ENCODE data around the gene GRB10. TPM values are rescaled to one million over a fixed set of nuclear protein-coding genes. Genes with fewer than 3 reads are reported as not detected.

The GRB10 gene
- total and polyA plus RNA-seq, 2 of the 8 experiments (the other 6 are each of a cell fraction or from before 2014, with no cell fraction given), result 35.7 to 97.0 TPM

DNA sequence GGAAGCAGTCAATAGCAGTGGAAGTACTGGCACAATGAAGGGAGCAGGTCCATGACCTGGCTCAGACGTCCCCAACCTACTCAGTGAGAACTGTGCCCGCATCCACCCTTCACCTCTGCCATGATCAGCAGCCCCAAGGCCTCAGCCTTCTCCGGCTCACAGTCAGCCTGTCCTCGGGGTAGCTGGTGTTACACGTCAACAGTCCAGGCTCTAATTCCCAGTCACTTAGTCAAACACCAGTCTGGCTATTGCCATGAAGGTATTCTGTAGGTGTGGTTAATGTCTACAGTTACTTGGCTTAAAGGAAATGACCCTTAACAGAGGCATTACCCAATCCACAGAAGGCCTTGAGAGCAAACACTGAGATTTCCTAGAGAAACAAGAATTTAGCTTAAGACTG, 49.1 kb downstream of the GRB10 start (continued):
- no peak for TF ChIP-seq ATF3 (IDR thresholded peaks at IDR 0.05; ENCODE audit: insufficient read depth, low read depth, low read length)
- no peak for TF ChIP-seq KDM4A (IDR thresholded peaks at IDR 0.05; ENCODE audit: low read depth, low read length, severe bottlenecking)
- no peak for TF ChIP-seq TBP (IDR thresholded peaks at IDR 0.05; ENCODE audit: low read depth, low read length)
- TF ChIP-seq RAD21 (IDR thresholded peaks at IDR 0.05 in 1 of 2, conservative IDR thresholded peaks at IDR 0.05 in 1 of 2; ENCODE audit: low read depth in 2 of 2, low read length in 2 of 2), result no peak
- TF ChIP-seq HDAC2 (IDR thresholded peaks at IDR 0.05; ENCODE audit: borderline replicate concordance in 1 of 2, low read depth in 2 of 2, low read length in 2 of 2), result no peak
- TF ChIP-seq SRF (IDR thresholded peaks at IDR 0.05; ENCODE audit: low read depth, low read length), result no peak
- TF ChIP-seq NANOG (IDR thresholded peaks at IDR 0.05; ENCODE audit: insufficient read depth, low read depth, low read length, poor library complexity, severe bottlenecking), result no peak
- no peak for TF ChIP-seq SUZ12 (IDR thresholded peaks at IDR 0.05; ENCODE audit: low read length)

All from H1 (cell line).